Activated CD8-positive, alpha-beta T cell treated with anti-CD3 and anti-CD28 coated beads for 36 hours (primary cell): ENCODE data around the gene CKAP5. TPM values are rescaled to one million over a fixed set of nuclear protein-coding genes. Genes with fewer than 3 reads are reported as not detected.

Source experiments
- ATAC-seq: fragments of 200-7000 bp; cut with Tn5 transposase; one replicate; pipeline ENCODE4 v1.10.0; 2021; ENCODE audit warnings: mild to moderate bottlenecking, moderate library complexity
- CTCF ChIA-PET: fragments of 350-600 bp; sonication (Branson Sonifier 250); formaldehyde crosslinking; loops from one replicate; lab custom pipeline; 2021; ENCODE audit warnings: antibody characterized with exemption; lab: Charles Lee
- POLR2A ChIA-PET: fragments of 350-600 bp; sonication (Branson Sonifier 250); formaldehyde crosslinking; loops from one replicate; lab custom pipeline; 2021; ENCODE audit warnings: antibody characterized with exemption; lab: Charles Lee
- DNase-seq: peaks from one replicate; pipeline ENCODE4 v3.0.0-alpha.2; 2020
- H3K27ac Mint-ChIP-seq: one replicate; pipeline ENCODE4 v1.8.0; 2021; ENCODE audit warnings: mild to moderate bottlenecking, mixed read lengths
- H3K27me3 Mint-ChIP-seq: one replicate; pipeline ENCODE4 v1.8.0; 2021; ENCODE audit warnings: mixed read lengths
- H3K36me3 Mint-ChIP-seq: one replicate; pipeline ENCODE4 v1.8.0; 2021; ENCODE audit warnings: low read depth, mixed read lengths
- H3K4me1 Mint-ChIP-seq: one replicate; pipeline ENCODE4 v1.8.0; 2021; ENCODE audit warnings: low read depth, mixed read lengths
- H3K4me3 Mint-ChIP-seq: one replicate; pipeline ENCODE4 v1.8.0; 2021; ENCODE audit warnings: mild to moderate bottlenecking, moderate library complexity, mixed read lengths
- H3K9me3 Mint-ChIP-seq: one replicate; pipeline ENCODE4 v1.8.0; 2021; ENCODE audit warnings: mixed read lengths
- intact Hi-C: fragments of 100-400 bp; cut with micrococcal nuclease; formaldehyde crosslinking; loops from one replicate; pipeline ENCODE4 v1.10.0; 2022
- total RNA-seq, 2 experiments: library from RNA; stranded (reverse); gene quantifications; one replicate each; pipeline ENCODE4 v1.2.3, GENCODE V29; 2021
- TF ChIP-seq, protein P1 (sequence below): fragments of 200-600 bp; IDR thresholded peaks from one replicate; pipeline ENCODE4 v1.8.0; 2022; ENCODE audit warnings: antibody characterized with exemption, mild to moderate bottlenecking

Gene CKAP5
- total RNA-seq, 2 experiments from 2014 or later, result 137 to 145 TPM

DNA sequence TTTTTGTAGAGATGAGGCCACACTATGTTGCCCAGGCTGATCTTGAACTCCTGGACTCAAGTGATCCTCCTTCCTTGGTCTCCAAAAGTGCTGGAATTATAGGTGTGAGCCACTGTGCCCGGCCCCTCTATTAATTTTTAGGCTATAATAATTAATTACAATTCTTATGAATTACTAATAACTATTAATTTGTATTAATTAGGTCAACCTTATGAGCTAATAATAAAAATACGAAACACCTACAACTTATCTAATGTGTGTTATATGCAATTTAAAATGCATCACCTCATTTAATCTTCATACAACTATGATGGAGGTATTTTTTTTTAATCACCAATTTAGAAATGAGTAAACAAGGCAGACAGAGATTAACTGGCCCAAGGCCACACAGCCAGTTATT lies 46.0 kb upstream of the CKAP5 start:
- H3K9me3 Mint-ChIP-seq, result no peaks in the 10 kb centered on the region
- H3K4me1 Mint-ChIP-seq, result no peaks in the 10 kb centered on the region
- ChIA-PET POLR2A (no interaction called here), CTCF (interaction anchor here (2.1 to 3.9 kb wide), 3 partner anchors 259 to 270 kb away, joined by 6 to 38 read pairs (median 7); no protein-coding TSS in a partner anchor)
- DNase-seq (no peak), ATAC-seq (no peak)
- H3K27me3 Mint-ChIP-seq, result no peaks in the 10 kb centered on the region
- H3K36me3 Mint-ChIP-seq, result no peaks in the 10 kb centered on the region
- no peak overlapping the region for H3K27ac Mint-ChIP-seq
- no peak overlapping the region for H3K4me3 Mint-ChIP-seq
- intact Hi-C loops, result no loop called here
- TF ChIP-seq, protein P1, sequence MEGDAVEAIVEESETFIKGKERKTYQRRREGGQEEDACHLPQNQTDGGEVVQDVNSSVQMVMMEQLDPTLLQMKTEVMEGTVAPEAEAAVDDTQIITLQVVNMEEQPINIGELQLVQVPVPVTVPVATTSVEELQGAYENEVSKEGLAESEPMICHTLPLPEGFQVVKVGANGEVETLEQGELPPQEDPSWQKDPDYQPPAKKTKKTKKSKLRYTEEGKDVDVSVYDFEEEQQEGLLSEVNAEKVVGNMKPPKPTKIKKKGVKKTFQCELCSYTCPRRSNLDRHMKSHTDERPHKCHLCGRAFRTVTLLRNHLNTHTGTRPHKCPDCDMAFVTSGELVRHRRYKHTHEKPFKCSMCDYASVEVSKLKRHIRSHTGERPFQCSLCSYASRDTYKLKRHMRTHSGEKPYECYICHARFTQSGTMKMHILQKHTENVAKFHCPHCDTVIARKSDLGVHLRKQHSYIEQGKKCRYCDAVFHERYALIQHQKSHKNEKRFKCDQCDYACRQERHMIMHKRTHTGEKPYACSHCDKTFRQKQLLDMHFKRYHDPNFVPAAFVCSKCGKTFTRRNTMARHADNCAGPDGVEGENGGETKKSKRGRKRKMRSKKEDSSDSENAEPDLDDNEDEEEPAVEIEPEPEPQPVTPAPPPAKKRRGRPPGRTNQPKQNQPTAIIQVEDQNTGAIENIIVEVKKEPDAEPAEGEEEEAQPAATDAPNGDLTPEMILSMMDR, result no peak

- ATAC-seq, result no peak
- H3K4me1 Mint-ChIP-seq, result no peaks in the 10 kb centered on the region
- TF ChIP-seq, protein P1, result no peak
- POLR2A ChIA-PET, result no interaction called here
- CTCF ChIA-PET, result interaction anchor here (1.0 to 3.9 kb wide), 4 partner anchors 61 to 271 kb away, joined by 3 to 38 read pairs (median 6); no protein-coding TSS in a partner anchor
- no peak overlapping the region for H3K4me3 Mint-ChIP-seq
- DNase-seq, result no peak
- no peaks in the 10 kb centered on the region for H3K9me3 Mint-ChIP-seq
- no peaks in the 10 kb centered on the region for H3K27me3 Mint-ChIP-seq
- H3K36me3 Mint-ChIP-seq, result no peaks in the 10 kb centered on the region
- no peak overlapping the region for H3K27ac Mint-ChIP-seq
- intact Hi-C loops, result no loop called here
These were observed 44.6 kb upstream of the CKAP5 start for GRCh38 chr11:46890665-46891064.

DNA sequence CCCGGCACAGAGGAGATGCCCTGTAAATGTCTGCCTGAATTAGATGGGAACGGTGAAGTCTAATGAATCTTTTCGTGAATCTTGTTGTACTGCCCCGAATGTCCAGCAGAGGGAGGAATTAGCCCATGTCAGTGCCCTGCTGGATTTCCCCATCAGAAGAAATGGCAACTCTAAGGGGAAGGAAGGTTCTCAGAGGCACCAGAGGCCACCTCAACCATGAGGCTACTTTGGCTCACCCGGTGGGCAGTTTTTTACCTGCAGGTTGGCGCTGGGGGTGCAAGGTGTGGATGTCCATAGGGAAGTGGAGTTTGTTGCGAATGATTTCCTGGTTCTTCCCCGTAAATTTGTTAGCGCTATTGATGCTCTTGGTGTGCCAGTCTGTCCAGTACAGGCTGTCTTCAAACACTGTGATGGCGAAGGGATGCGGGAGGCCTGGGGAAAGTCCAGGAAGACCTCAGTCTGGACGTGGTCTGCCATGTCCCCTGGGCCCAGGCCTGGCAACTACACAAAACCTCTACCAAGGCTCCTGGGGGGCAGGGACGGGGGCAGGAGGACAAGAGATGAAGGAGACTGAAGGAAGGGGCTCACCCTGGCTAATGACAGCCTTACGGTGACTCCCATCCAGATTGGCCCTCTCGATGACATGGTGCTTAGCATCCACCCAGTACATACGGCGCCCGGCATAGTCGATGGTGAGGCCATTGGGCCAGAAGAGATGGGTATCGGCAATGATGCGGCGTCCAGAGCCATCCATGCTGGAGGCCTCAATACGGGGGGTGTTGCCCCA lies 43.8 kb upstream of the CKAP5 start:
- Mint-ChIP-seq H3K9me3 (no peaks in the 10 kb centered on the region), H3K27ac (no peak overlapping the region), H3K4me1 (no peaks in the 10 kb centered on the region), H3K36me3 (no peaks in the 10 kb centered on the region), H3K4me3 (no peak overlapping the region), H3K27me3 (no peaks in the 10 kb centered on the region)
- ATAC-seq (peak; percentile 97), DNase-seq (peak; percentile 88)
- ChIA-PET CTCF (interaction anchor here (2.1 to 3.9 kb wide), 3 partner anchors 261 to 272 kb away, joined by 6 to 38 read pairs (median 7); no protein-coding TSS in a partner anchor), POLR2A (no interaction called here)
- TF ChIP-seq, protein P1, result peak; percentile 81
- intact Hi-C loops, result loop anchor here (1.0 kb wide), 1 partner anchor 263 kb away; no protein-coding TSS in a partner anchor

GRCh38 chr11:46889251-46889650 lies 43.2 kb upstream of the CKAP5 start:
- ATAC-seq, result no peak

More at GRCh38 chr11:46889251-46889650, 43.2 kb upstream of the CKAP5 start:
- Mint-ChIP-seq H3K4me3 (no peak overlapping the region), H3K27me3 (no peaks in the 10 kb centered on the region), H3K4me1 (no peaks in the 10 kb centered on the region), H3K9me3 (no peaks in the 10 kb centered on the region), H3K36me3 (no peaks in the 10 kb centered on the region), H3K27ac (no peak overlapping the region)
- no peak for DNase-seq
- intact Hi-C loops, result loop anchor here (1.0 kb wide), 1 partner anchor 264 kb away; no protein-coding TSS in a partner anchor
- POLR2A ChIA-PET, result no interaction called here
- TF ChIP-seq, protein P1, result no peak
- CTCF ChIA-PET, result interaction anchor here (2.5 kb wide), 1 partner anchor 264 kb away, joined by 16 read pairs; no protein-coding TSS in a partner anchor
